Measurements from ENCODE around the gene JARID2.

The JARID2 gene

GRCh38 chr6:15447546-15448267 is 201.8 kb downstream of the JARID2 start:
- no peak for DNase-seq

- DNase-seq, result no peak
Measured at GRCh38 chr6:15449011-15449410, 203.1 kb downstream of the JARID2 start.

GRCh38 chr6:15451738-15452137 is 205.9 kb downstream of the JARID2 start:
- DNase-seq, result no peak

GRCh38 chr6:15452182-15452941 is 206.5 kb downstream of the JARID2 start:
- no peak for DNase-seq

GRCh38 chr6:15453186-15453585 is 207.3 kb downstream of the JARID2 start:
- no peak for DNase-seq

GRCh38 chr6:15453622-15454021 is 207.8 kb downstream of the JARID2 start:
- DNase-seq, result no peak

GRCh38 chr6:15456422-15456821 is 210.6 kb downstream of the JARID2 start:
- DNase-seq, result no peak

- no peak for DNase-seq
Measured at GRCh38 chr6:15457121-15457650, 211.3 kb downstream of the JARID2 start.

GRCh38 chr6:15458021-15458459 is 212.2 kb downstream of the JARID2 start:
- no peak for DNase-seq

GRCh38 chr6:15460110-15460727 is 214.3 kb downstream of the JARID2 start:
- DNase-seq, result no peak

- DNase-seq, result no peak
Measured at GRCh38 chr6:15461127-15461944, 215.5 kb downstream of the JARID2 start.

GRCh38 chr6:15462256-15462655 is 216.4 kb downstream of the JARID2 start:
- DNase-seq, result no peak

GRCh38 chr6:15462717-15463525 is 217.1 kb downstream of the JARID2 start:
- no peak for DNase-seq

GRCh38 chr6:15464211-15464725 is 218.4 kb downstream of the JARID2 start:
- DNase-seq, result peak; percentile 56

- no peak for DNase-seq
Measured at GRCh38 chr6:15465212-15465611, 219.3 kb downstream of the JARID2 start.

GRCh38 chr6:15470746-15471145 is 224.9 kb downstream of the JARID2 start:
- no peak for DNase-seq

- DNase-seq, result no peak
Measured at GRCh38 chr6:15472621-15473020, 226.8 kb downstream of the JARID2 start.

- DNase-seq, result no peak
Measured at GRCh38 chr6:15473174-15473573, 227.3 kb downstream of the JARID2 start.

GRCh38 chr6:15473741-15474161 is 227.9 kb downstream of the JARID2 start:
- no peak for DNase-seq

GRCh38 chr6:15474196-15474595 is 228.3 kb downstream of the JARID2 start:
- no peak for DNase-seq

GRCh38 chr6:15475261-15475660 is 229.4 kb downstream of the JARID2 start:
- no peak for DNase-seq
